Kidney (tissue), 14 donors: Measurements from ENCODE around the gene CYTH3. TPM values are rescaled to one million over a fixed set of nuclear protein-coding genes. Genes with fewer than 3 reads are reported as not detected.

ENCODE experiments used
- DNase-seq, 5 donors: peaks; one replicate each; pipeline ENCODE4 v3.0.0-alpha.2; 2013 to 2020
- FAIRE-seq: peaks from 2 replicates; lab custom pipeline; 2012; peaks lifted over from hg19 to GRCh38; lab: Jason Lieb, UNC
- H3K27ac ChIP-seq, 2 donors: one replicate each; pipeline ENCODE4 v1.7.0; 2013; ENCODE audit warnings: low read depth in 2 of 2, low read length in 2 of 2, inconsistent platforms in 1 of 2
- H3K27me3 ChIP-seq: one replicate; pipeline ENCODE4 v1.7.1; 2013; ENCODE audit warnings: low read length, inconsistent platforms; ENCODE audit not compliant: control insufficient read depth, insufficient read depth
- H3K36me3 ChIP-seq, 3 donors: one replicate each; pipeline versions ENCODE4 v1.7.0 to v1.7.1; 2013; ENCODE audit warnings: low read length in 3 of 3, control low read depth in 1 of 3, inconsistent platforms in 1 of 3; ENCODE audit not compliant: insufficient read depth in 3 of 3, control insufficient read depth in 2 of 3
- H3K4me1 ChIP-seq, 3 donors: one replicate each; pipeline versions ENCODE4 v1.7.0 to v1.7.1; 2013; ENCODE audit warnings: low read length in 3 of 3, inconsistent platforms in 1 of 3, low read depth in 1 of 3; ENCODE audit not compliant: control insufficient read depth in 2 of 3, insufficient read depth in 2 of 3
- H3K4me3 ChIP-seq, 3 donors: one replicate each; pipeline versions ENCODE4 v1.7.0 to v1.8.1; 2013; ENCODE audit warnings: low read length in 3 of 3, control low read depth in 1 of 3, inconsistent platforms in 1 of 3
- H3K9ac ChIP-seq, 3 donors: one replicate each; pipeline versions ENCODE4 v1.7.0 to v1.7.1; 2013; ENCODE audit warnings: low read length in 3 of 3, control low read depth in 1 of 3, inconsistent platforms in 1 of 3
- H3K9me3 ChIP-seq, 3 donors: one replicate each; pipeline versions ENCODE4 v1.7.0 to v1.7.1; 2013; ENCODE audit warnings: low read length in 3 of 3, control low read depth in 1 of 3, inconsistent platforms in 1 of 3; ENCODE audit not compliant: control insufficient read depth in 2 of 3, insufficient read depth in 1 of 3
- intact Hi-C: fragments of 100-400 bp; cut with DNase I; formaldehyde crosslinking; loops from one replicate; pipeline ENCODE4 v1.11.1; 2022
- polyA plus RNA-seq: library from polyadenylated mRNA; stranded (reverse); fragments of 350-450 nt; fragmentation: Illumina TruSeq; extraction: RNeasy Lipid Tissue Mini Kit (QIAGEN cat#74804); gene quantifications from one replicate; pipeline ENCODE4 v1.2.3, GENCODE V29; 2014; ENCODE audit warnings: low read depth, low replicate concordance; ENCODE audit not compliant: insufficient read depth
- total RNA-seq: library from RNA; stranded (reverse); fragmentation: NEBNext Ultra II Directional; extraction: Animal tissue kit (Norgen Biotek cat#: 25700); gene quantifications from one replicate; pipeline ENCODE4 v1.2.1, GENCODE V29; 2021
- TF ChIP-seq, protein P1 (sequence below): IDR thresholded peaks from 3 replicates; pipeline ENCODE4 v1.5.1; 2012; ENCODE audit warnings: mild to moderate bottlenecking, moderate library complexity, borderline replicate concordance; ENCODE audit not compliant: insufficient read depth; ENCODE audit errors: extremely low read depth
- donor health status: control.
- donor health status: control.
- donor health status: control.
- donor health status: control.
- donor health status: control.
- donor health status: DM: yes; HTN: yes; CAD: no.
- donor health status: Normal renal cell carcinoma (clear cell type).

The CYTH3 gene
- total and polyA plus RNA-seq, 2 donors from 2014 or later: 9.1 to 18.5 TPM

GRCh38 chr7:6167587-6168476, 104.6 kb downstream of the CYTH3 start:
- Histone ChIP-seq H3K4me1 (peaks cover 0 to 7% (median under 1%) of the 10 kb centered on the region in 3 donors), H3K9me3 (no peaks in the 10 kb centered on the region), H3K4me3 (no peak overlapping the region), H3K27ac (no peak overlapping the region), H3K27me3 (no peaks in the 10 kb centered on the region), H3K9ac (no peak overlapping the region), H3K36me3 (peaks cover 0 to 3% (median 0%) of the 10 kb centered on the region in 3 donors)
- FAIRE-seq: no peak
- intact Hi-C loops: no loop called here
- peak in 1 of 5 donors; percentile 54 for DNase-seq
- TF ChIP-seq, protein P1, sequence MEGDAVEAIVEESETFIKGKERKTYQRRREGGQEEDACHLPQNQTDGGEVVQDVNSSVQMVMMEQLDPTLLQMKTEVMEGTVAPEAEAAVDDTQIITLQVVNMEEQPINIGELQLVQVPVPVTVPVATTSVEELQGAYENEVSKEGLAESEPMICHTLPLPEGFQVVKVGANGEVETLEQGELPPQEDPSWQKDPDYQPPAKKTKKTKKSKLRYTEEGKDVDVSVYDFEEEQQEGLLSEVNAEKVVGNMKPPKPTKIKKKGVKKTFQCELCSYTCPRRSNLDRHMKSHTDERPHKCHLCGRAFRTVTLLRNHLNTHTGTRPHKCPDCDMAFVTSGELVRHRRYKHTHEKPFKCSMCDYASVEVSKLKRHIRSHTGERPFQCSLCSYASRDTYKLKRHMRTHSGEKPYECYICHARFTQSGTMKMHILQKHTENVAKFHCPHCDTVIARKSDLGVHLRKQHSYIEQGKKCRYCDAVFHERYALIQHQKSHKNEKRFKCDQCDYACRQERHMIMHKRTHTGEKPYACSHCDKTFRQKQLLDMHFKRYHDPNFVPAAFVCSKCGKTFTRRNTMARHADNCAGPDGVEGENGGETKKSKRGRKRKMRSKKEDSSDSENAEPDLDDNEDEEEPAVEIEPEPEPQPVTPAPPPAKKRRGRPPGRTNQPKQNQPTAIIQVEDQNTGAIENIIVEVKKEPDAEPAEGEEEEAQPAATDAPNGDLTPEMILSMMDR: no peak

DNA sequence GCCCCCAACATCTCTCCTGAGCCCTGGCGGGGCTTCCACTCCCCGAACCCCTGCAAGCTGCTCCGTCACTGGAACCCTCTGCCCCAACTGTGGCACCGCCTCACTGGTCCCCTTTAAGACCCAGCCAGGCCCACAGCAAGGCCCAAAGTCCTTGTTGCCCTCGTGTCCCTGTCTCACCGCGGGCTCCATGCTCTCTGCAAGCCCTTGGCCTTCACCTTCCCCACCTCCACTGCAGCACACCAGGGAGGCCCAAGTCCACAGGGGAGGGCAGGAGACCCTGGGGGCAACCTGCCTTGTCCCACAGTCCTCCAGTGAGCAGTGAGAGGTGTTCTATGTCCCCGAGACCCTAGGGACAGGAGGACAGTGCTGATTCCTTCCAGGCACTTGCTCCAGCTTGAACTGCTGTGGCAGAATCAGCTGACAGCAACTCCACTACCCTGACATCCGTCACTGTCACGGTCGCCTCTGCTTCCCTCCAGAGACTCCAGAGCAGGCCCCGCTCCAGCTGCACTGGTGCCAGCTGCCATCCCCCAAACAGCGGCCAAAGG, 105.3 kb downstream of the CYTH3 start:
- intact Hi-C loops: no loop called here
- Histone ChIP-seq H3K27ac (no peak overlapping the region), H3K9me3 (no peaks in the 10 kb centered on the region), H3K27me3 (no peaks in the 10 kb centered on the region), H3K4me3 (no peak overlapping the region), H3K36me3 (peaks cover 0 to 3% (median 0%) of the 10 kb centered on the region in 3 donors), H3K9ac (no peak overlapping the region), H3K4me1 (peaks cover 0 to 13% (median 7%) of the 10 kb centered on the region in 3 donors)
- no peak for FAIRE-seq
- peak in 1 of 5 donors; percentile 59 for DNase-seq
- TF ChIP-seq, protein P1: no peak

GRCh38 chr7:6166443-6166891, 106.0 kb downstream of the CYTH3 start:
- DNase-seq: peak in 4 of 5 donors; percentile 39 to 65 (median 48)
- H3K9me3 ChIP-seq: no peaks in the 10 kb centered on the region
- no peak overlapping the region for H3K27ac ChIP-seq
- FAIRE-seq: no peak
- H3K4me3 ChIP-seq: no peak overlapping the region
- no peaks in the 10 kb centered on the region for H3K27me3 ChIP-seq
- TF ChIP-seq, protein P1: no peak
- intact Hi-C loops: no loop called here
- no peak overlapping the region for H3K9ac ChIP-seq
- peaks cover 0 to 3% (median 0%) of the 10 kb centered on the region in 3 donors for H3K36me3 ChIP-seq
- H3K4me1 ChIP-seq: peaks cover 0 to 13% (median 7%) of the 10 kb centered on the region in 3 donors
